ENCODE results near the gene DAZAP2. TPM values are rescaled to one million over a fixed set of nuclear protein-coding genes. Genes with fewer than 3 reads are reported as not detected.

DAZAP2 gene
- total and polyA plus RNA-seq, 9 of the 15 experiments (the other 6 are each of a cell fraction or from before 2014, with no cell fraction given) = 116 to 668 (median 227) TPM

GRCh38 chr12:51263341-51263740 is 24.7 kb downstream of the DAZAP2 start:
- 88% methylated on average over 3 of the region's 3 CpGs for whole genome bisulfite sequencing (ENCODE audit: insufficient coverage, low coverage, missing lambda C conversion rate)

More at GRCh38 chr12:51263341-51263740, 24.7 kb downstream of the DAZAP2 start:
- ATAC-seq = no peak
- FAIRE-seq = no peak
- BruUV-seq (replicated peaks) = no TSS peak
- in situ Hi-C loops (cut with MboI) (no loop called here), intact Hi-C loops (cut with micrococcal nuclease) (no loop called here)
- Histone ChIP-seq H3K9me1 (ENCODE audit: control insufficient read depth, insufficient read depth, low read length) (no peaks in the 10 kb centered on the region), H3K36me3 (ENCODE audit: control insufficient read depth, insufficient read depth, low read length) (peaks cover 15% of the 10 kb centered on the region; the same call in 1 of the 3 replicates), H3K4me2 (ENCODE audit: insufficient read depth, low read length) (no peak overlapping the region), H3K4me1 (replicated peaks in 1 of 2; ENCODE audit: control insufficient read depth in 2 of 2, insufficient read depth in 2 of 2, low read length in 2 of 2) (peaks cover 0 to 9% of the 10 kb centered on the region in 2 experiments; a peak in 3 of 5 replicates), H3K27ac (ENCODE audit: extremely low read depth, low read depth, low read length) (no peak overlapping the region), H3K9me3 (replicated peaks; ENCODE audit: control insufficient read depth, insufficient read depth, low read depth, low read length) (no peaks in the 10 kb centered on the region), H3K79me2 (ENCODE audit: control insufficient read depth, insufficient read depth, low read length) (peaks cover 18% of the 10 kb centered on the region; the same call in 2 of the 3 replicates), H3K27me3 (ENCODE audit: control insufficient read depth in 2 of 2, insufficient read depth in 2 of 2, low read length in 2 of 2) (no peaks in the 10 kb centered on the region), H3K9ac (ENCODE audit: insufficient read depth in 1 of 2, low read depth in 2 of 2, low read length in 2 of 2) (no peak overlapping the region), H3K4me3 (no peak overlapping the region), H4K20me1 (replicated peaks; ENCODE audit: control insufficient read depth, insufficient read depth, low read length) (no peaks in the 10 kb centered on the region), H2AFZ (ENCODE audit: low read depth, low read length) (no peak overlapping the region)
- no peak for TF ChIP-seq CBX3 (IDR thresholded peaks at IDR 0.05; ENCODE audit: borderline replicate concordance in 1 of 2, low read length in 2 of 2)
- no peak for TF ChIP-seq PPARD (CRISPR knock-in tag; IDR thresholded peaks at IDR 0.05)
- no peak for TF ChIP-seq BDP1 (IDR thresholded peaks at IDR 0.05; ENCODE audit: insufficient read depth, insufficient read length)
- TF ChIP-seq ZNF583 (CRISPR knock-in tag; IDR thresholded peaks at IDR 0.05) = no peak
- TF ChIP-seq RBM25 (IDR thresholded peaks at IDR 0.05; ENCODE audit: low read depth, low read length, severe bottlenecking) = peak; percentile 47
- TF ChIP-seq ZNF121 (CRISPR knock-in tag; conservative IDR thresholded peaks at IDR 0.05) = peak; percentile 69
- no peak for TF ChIP-seq SMAD2 (IDR thresholded peaks at IDR 0.05; ENCODE audit: low read depth, low read length)
- no peak for TF ChIP-seq NCOA6 (IDR thresholded peaks at IDR 0.05)
- no peak for TF ChIP-seq MBD1 (CRISPR knock-in tag; IDR thresholded peaks at IDR 0.05)
- ChIA-PET CTCF (ENCODE audit: low intra/inter-chr PET ratio) (interaction anchor here (0.7 kb wide), 1 partner anchor 273 kb away, joined by 4 read pairs; no protein-coding TSS in a partner anchor), POLR2A (interaction anchor here (1.0 to 1.8 kb wide), 3 partner anchors 14 to 92 kb away, joined by 3 to 8 read pairs (median 3); partner anchors contain the start of gene DAZAP2)
- no peak for DNase-seq (ENCODE audit: extremely low read depth in 1 of 4, low spot score in 3 of 4)

Data from K562 (cell line).